ENCODE results near the gene TTLL9. TPM values are rescaled to one million over a fixed set of nuclear protein-coding genes. Genes with fewer than 3 reads are reported as not detected.

Gene TTLL9
- total RNA-seq, 1 donor from 2014 or later, result not detected

DNA sequence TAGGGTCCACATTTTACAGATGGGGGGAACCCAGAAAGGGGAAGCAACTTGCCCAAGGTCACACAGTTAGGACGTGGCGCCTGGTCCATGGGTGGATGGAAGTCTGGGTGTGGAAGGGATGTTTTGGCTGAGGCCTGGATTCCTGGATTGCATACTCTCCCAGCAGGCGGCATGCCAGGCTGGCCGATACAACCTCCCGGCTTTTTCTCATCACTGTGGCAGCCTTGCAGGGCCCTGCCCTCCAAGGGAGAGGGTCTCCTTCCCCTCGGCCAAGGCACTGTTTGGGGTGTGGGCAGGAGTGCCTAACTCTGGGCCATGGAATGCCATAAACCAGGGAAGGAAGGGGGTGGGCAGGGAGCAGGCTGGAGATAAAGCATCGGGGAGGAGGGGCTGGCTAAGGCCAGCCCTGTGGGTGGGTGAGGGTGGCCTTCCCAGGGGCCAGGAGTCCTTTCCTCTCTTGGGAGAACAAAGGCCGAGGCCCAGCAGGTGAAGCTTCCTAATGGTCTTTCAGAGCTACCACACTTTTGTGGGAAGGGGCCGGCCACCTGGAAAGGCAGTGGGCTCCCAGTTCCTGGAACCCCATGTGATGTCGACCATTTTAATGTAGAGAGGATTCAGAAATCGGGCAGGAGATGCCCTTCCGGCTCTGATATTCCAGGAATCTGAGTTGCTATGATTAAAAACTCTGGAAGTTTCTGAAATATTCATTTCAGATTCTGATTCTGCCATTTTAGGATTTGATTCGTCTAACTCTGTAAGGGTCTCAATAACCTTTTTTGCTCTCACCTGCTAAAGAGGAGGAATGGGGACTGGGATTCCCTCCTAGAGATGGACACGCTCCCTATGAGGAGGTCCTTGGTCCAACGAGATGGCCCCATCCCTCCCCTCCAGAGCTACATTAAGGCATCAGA is 29.3 kb upstream of the TTLL9 start:
- TF ChIP-seq, protein P1, sequence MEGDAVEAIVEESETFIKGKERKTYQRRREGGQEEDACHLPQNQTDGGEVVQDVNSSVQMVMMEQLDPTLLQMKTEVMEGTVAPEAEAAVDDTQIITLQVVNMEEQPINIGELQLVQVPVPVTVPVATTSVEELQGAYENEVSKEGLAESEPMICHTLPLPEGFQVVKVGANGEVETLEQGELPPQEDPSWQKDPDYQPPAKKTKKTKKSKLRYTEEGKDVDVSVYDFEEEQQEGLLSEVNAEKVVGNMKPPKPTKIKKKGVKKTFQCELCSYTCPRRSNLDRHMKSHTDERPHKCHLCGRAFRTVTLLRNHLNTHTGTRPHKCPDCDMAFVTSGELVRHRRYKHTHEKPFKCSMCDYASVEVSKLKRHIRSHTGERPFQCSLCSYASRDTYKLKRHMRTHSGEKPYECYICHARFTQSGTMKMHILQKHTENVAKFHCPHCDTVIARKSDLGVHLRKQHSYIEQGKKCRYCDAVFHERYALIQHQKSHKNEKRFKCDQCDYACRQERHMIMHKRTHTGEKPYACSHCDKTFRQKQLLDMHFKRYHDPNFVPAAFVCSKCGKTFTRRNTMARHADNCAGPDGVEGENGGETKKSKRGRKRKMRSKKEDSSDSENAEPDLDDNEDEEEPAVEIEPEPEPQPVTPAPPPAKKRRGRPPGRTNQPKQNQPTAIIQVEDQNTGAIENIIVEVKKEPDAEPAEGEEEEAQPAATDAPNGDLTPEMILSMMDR (IDR thresholded peaks at IDR 0.05; ENCODE audit: insufficient read depth, low read length, poor library complexity, severe bottlenecking), result no peak
- DNase-seq (ENCODE audit: low read depth), result no peak
- H3K27me3 ChIP-seq (ENCODE audit: control insufficient read depth, insufficient read depth, low read length), result no peaks in the 10 kb centered on the region
- no peak overlapping the region for H3K4me3 ChIP-seq (ENCODE audit: low read depth, low read length)
- H3K36me3 ChIP-seq (ENCODE audit: control insufficient read depth, insufficient read depth, low read length), result no peaks in the 10 kb centered on the region

DNA sequence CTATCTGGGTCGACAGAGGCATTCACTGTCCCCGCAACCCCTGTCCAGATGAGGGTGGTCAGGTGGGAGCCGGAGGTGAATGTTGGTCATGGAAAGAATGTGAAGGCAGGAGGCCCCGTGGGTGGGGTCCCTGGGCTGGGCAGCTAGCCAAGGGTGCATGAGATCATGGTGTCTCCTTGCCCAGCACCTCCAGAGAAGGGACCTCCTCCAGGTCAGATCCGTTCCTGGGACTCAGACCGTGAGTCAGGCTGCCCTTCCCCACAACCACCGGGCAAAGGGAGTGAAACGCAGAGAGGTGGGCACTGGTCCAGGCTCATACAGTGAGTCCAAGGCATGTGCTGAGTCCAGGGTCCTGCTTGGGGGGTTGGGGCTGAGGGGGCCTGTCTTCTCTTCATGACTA is 28.5 kb upstream of the TTLL9 start:
- Histone ChIP-seq H3K27me3 (ENCODE audit: control insufficient read depth, insufficient read depth, low read length) (no peaks in the 10 kb centered on the region), H3K4me3 (ENCODE audit: low read depth, low read length) (no peak overlapping the region), H3K36me3 (ENCODE audit: control insufficient read depth, insufficient read depth, low read length) (no peaks in the 10 kb centered on the region)
- DNase-seq (ENCODE audit: low read depth), result peak; percentile 85
- TF ChIP-seq, protein P1 (IDR thresholded peaks at IDR 0.05; ENCODE audit: insufficient read depth, low read length, poor library complexity, severe bottlenecking), result no peak

DNA sequence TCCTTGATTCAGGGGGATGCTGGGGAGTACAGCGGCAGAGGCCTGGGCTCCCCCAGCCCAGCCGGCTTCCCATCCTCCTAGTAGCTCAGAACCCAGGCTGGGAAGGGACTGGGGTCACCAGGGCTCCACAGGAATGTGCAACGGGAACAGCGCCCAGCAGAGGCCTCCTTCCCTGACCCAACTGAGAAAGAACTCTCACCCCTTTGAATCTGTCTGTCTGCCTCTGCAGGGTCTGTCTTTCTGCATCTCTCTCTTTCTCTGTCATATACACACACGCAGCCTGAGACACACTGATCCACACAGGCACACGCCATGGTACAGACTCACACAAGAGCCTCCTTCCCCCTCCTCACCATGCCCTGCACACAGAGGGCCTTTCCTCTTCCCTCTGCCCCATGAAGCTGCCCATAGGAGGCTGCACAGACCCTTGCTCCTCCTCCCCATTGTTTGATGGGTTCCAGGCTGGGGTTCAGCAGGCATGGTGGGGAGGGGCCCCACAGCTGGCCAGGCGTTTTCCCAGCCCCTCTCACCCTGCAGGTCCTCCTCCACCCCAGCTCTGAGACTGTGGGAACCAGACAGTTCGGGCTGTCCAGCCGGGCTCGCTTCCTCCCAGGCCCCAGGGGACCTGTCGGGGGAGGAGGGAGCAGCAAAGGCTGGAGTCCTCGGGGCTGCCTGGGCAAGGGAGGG is 27.8 kb upstream of the TTLL9 start:
- DNase-seq (ENCODE audit: low read depth), result no peak
- Histone ChIP-seq H3K27me3 (ENCODE audit: control insufficient read depth, insufficient read depth, low read length) (no peaks in the 10 kb centered on the region), H3K36me3 (ENCODE audit: control insufficient read depth, insufficient read depth, low read length) (no peaks in the 10 kb centered on the region), H3K4me3 (ENCODE audit: low read depth, low read length) (no peak overlapping the region)
- TF ChIP-seq, protein P1 (IDR thresholded peaks at IDR 0.05; ENCODE audit: insufficient read depth, low read length, poor library complexity, severe bottlenecking), result no peak

DNA sequence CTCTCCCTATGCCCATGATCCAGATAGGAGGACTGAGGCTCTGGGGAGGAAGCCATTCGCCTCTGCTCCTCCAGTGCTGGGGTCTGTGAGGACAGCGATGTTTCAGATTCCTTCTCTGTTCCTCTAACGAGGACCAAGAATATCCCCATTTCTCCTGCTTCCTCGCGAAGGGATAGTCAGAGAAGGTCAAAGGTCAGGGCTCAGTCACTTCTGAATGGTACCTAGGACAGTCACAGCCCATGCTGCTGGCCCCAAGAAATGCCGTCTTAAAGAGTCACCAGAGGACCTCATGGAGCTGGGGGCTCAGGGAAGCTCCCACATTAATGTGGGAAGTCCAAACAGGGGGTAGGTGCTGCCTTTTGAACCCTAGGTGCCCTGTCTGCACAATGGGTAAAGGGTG is 27.1 kb upstream of the TTLL9 start:
- Histone ChIP-seq H3K4me3 (ENCODE audit: low read depth, low read length) (no peak overlapping the region), H3K36me3 (ENCODE audit: control insufficient read depth, insufficient read depth, low read length) (no peaks in the 10 kb centered on the region), H3K27me3 (ENCODE audit: control insufficient read depth, insufficient read depth, low read length) (peaks cover under 1% of the 10 kb centered on the region)
- TF ChIP-seq, protein P1 (IDR thresholded peaks at IDR 0.05; ENCODE audit: insufficient read depth, low read length, poor library complexity, severe bottlenecking), result no peak
- DNase-seq (ENCODE audit: low read depth), result no peak

DNA sequence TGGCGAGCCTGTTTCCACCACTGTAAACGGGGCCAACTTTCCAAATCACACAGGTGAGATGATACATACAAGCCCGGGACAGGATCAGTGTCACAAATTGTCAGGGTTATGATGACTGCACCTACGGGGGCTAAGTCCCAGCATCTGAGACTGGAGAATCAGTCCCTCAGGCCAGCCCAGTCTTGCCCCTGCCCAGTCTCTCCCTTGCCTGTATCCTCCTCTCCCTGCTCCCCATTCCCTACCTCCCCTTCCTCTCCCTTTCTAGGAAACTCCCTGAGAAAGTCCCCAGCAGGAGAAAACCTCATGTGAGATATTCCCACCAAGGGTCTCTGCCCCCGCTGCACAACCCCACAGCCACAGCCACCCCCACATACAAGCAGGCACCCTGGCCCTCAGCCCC is 26.6 kb upstream of the TTLL9 start:
- TF ChIP-seq, protein P1 (IDR thresholded peaks at IDR 0.05; ENCODE audit: insufficient read depth, low read length, poor library complexity, severe bottlenecking), result no peak
- no peak overlapping the region for H3K4me3 ChIP-seq (ENCODE audit: low read depth, low read length)
- DNase-seq (ENCODE audit: low read depth), result no peak
- H3K27me3 ChIP-seq (ENCODE audit: control insufficient read depth, insufficient read depth, low read length), result peaks cover 7% of the 10 kb centered on the region
- H3K36me3 ChIP-seq (ENCODE audit: control insufficient read depth, insufficient read depth, low read length), result no peaks in the 10 kb centered on the region
